Epithelial cell of esophagus (primary cell): ENCODE measurements around the gene FAAH2.

Experiments
- DNase-seq: peaks from one replicate; pipeline ENCODE4 v3.0.0; 2010; ENCODE audit warnings: low read depth
- H3K4me3 ChIP-seq: 2 replicates; pipeline ENCODE4 v1.5.1; 2011; ENCODE audit warnings: mild to moderate bottlenecking, low read length, control low read depth
- CTCF ChIP-seq: IDR thresholded peaks from 2 replicates; pipeline ENCODE4 v1.5.1; 2011; ENCODE audit warnings: low read depth, mild to moderate bottlenecking, low read length, control low read depth, inconsistent platforms; ENCODE audit not compliant: insufficient read depth; ENCODE audit errors: missing control alignments

FAAH2 gene

DNA sequence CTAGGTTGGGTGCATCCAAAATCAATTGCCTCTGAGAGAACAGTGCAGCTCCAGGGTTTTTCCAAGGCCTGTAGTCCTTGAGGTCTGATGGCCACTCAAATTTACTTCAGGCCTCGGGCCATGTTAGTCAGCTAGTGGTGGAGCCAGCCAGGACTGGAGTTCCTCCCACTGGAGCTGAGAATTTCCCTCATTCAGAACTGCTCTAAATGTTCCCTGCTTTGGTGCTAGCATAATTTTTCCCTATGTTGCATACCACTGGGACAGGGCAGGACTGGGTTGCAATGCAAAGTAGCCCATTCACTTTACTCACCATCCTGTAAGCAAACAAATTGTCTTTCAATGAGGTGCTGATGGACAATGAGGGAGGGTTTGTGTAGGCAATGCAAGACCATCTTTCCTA, 159.3 kb downstream of the FAAH2 start:
- DNase-seq = peak; percentile 0
- no peak for TF ChIP-seq CTCF
- no peak overlapping the region for H3K4me3 ChIP-seq

GRCh38 chrX:57447856-57448255, 161.3 kb downstream of the FAAH2 start:
- DNase-seq = peak; percentile 1
- no peak overlapping the region for H3K4me3 ChIP-seq
- no peak for TF ChIP-seq CTCF

DNA sequence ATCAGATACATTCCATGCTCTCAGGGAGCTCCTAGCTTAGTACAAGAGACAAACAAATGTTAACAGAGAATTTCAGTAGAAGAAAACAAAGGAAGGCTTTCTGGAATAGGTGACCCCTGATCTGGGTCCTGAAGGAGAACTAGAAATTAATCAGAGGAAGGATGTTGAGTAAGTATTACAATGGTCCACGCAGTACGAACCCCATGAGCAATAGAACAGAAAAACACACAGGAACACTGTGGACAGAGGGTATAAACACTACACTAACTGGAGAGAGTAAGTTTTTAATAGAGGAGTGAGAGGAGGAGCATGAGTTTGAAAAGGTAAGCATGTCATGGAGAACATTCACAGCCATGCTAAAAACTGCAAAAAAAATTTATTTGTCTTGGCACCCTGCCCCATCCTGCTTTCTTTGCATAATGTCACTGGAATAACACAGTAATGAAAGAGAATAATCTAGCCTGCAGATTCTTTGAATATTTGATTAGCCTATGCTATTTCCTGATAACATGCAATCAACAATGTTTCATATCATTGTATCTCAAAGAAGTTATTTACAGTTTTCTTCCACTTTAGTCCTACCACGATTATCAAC, 165.0 kb downstream of the FAAH2 start:
- no peak for TF ChIP-seq CTCF
- H3K4me3 ChIP-seq = no peak overlapping the region
- no peak for DNase-seq

DNA sequence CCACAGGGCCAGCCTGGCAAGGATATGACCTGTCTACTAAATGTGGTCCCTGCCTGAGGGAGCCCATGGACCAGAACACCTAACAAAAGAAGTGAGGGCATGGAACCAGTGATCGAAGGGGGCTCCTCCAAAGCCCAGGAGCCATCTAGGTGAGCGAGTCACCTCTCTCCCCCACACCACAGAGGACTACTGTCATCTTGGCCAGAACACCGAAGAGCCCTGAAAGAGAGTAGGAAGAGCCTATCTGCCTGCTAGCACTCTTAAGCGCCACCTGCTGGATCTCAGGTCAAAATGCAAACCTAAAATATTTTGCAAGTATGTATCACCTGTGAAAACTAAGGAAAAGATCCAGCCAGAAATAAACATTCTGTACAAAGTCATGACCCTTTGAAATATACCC, 167.4 kb downstream of the FAAH2 start:
- H3K4me3 ChIP-seq = no peak overlapping the region
- peak; percentile 53 for DNase-seq
- peak; percentile 63 for TF ChIP-seq CTCF

GRCh38 chrX:57481514-57481913, 195.0 kb downstream of the FAAH2 start:
- no peak for DNase-seq
- TF ChIP-seq CTCF = no peak
- no peak overlapping the region for H3K4me3 ChIP-seq

GRCh38 chrX:57516491-57516890, 230.0 kb downstream of the FAAH2 start:
- TF ChIP-seq CTCF = no peak
- H3K4me3 ChIP-seq = no peak overlapping the region
- DNase-seq = no peak

DNA sequence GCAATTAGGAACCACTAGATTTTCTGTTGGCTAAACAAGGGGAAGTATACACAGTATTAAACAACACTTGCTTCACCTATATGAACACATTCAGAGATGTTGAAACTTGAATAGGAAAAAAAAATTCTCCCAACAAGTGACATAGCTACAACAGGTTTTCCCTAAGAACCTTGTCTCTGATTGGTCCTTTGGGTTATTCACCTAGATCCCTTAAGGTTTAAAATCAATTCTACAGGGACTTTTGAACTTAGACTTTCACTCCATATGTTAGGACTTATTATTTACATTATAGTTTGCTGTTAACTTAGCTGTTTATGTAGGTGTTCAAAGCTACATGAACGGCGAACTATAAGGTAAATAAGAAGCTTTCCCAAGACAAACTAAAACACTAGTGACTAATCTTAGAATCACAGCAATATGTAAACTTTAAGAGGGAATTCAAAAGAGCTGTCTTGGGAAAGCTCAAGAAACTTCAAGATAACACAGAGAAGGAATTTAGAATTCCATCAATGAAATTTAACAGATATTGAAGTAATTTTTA, 233.1 kb downstream of the FAAH2 start:
- no peak for DNase-seq
- no peak overlapping the region for H3K4me3 ChIP-seq
- TF ChIP-seq CTCF = no peak
